Choroid plexus epithelial cell (primary cell): ENCODE measurements around the gene GOLGA7B.

Experiments used
- DNase-seq: peaks from one replicate; pipeline ENCODE4 v3.0.0-alpha.2; 2010; ENCODE audit warnings: low read depth
- H3K4me3 ChIP-seq: 2 replicates; pipeline ENCODE4 v1.5.1; 2011; ENCODE audit warnings: low read depth, mild to moderate bottlenecking, control low read depth, low read length, moderate library complexity
- TF ChIP-seq, protein P1 (sequence below): conservative IDR thresholded peaks from 2 replicates; pipeline ENCODE4 v1.5.1; 2011; ENCODE audit warnings: low read depth, mild to moderate bottlenecking, control low read depth, inconsistent platforms, low read length, moderate library complexity

GOLGA7B gene

DNA sequence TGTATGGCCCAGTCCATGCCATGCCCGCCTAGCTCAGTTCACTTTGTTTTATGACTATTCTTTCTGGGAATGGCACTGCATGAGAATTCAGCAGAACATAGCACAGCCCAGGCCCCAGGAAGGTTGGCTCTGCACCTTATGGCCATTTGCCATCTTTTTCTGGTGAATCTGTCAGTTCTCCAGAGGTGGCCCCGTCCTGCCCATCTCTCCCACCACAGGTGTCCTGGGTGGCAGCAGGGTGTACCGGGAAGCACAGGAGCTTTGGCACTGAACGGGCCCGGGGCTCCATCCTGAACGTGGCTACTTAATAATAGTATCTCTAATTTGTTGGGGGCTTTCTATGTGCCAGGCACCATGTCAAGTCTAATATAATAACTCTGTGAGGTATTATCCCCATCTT, 24.7 kb downstream of the GOLGA7B start:
- TF ChIP-seq, protein P1, sequence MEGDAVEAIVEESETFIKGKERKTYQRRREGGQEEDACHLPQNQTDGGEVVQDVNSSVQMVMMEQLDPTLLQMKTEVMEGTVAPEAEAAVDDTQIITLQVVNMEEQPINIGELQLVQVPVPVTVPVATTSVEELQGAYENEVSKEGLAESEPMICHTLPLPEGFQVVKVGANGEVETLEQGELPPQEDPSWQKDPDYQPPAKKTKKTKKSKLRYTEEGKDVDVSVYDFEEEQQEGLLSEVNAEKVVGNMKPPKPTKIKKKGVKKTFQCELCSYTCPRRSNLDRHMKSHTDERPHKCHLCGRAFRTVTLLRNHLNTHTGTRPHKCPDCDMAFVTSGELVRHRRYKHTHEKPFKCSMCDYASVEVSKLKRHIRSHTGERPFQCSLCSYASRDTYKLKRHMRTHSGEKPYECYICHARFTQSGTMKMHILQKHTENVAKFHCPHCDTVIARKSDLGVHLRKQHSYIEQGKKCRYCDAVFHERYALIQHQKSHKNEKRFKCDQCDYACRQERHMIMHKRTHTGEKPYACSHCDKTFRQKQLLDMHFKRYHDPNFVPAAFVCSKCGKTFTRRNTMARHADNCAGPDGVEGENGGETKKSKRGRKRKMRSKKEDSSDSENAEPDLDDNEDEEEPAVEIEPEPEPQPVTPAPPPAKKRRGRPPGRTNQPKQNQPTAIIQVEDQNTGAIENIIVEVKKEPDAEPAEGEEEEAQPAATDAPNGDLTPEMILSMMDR, result no peak
- H3K4me3 ChIP-seq, result no peak overlapping the region
- no peak for DNase-seq

DNA sequence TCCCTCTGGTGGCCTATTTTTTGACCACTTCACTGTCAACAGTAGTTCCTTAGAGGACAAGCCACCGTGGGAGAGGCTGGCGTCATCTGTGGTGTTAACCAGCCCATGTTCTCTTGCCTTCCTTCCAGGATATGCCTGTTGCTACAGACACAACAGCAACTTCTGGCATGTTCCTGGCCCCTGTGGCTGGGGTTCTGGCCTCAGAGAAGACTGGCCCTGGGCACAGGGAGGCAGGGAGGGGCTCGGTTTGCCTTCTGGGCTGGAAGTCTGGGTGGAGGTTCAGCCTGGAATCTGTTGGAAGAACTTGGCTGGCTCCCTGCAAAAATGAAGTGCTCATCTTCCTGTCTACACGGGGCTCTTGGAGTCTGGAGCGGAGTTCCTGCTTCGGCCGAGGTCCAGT, 25.7 kb downstream of the GOLGA7B start:
- no peak for DNase-seq
- H3K4me3 ChIP-seq, result no peak overlapping the region
- TF ChIP-seq, protein P1, result no peak

DNA sequence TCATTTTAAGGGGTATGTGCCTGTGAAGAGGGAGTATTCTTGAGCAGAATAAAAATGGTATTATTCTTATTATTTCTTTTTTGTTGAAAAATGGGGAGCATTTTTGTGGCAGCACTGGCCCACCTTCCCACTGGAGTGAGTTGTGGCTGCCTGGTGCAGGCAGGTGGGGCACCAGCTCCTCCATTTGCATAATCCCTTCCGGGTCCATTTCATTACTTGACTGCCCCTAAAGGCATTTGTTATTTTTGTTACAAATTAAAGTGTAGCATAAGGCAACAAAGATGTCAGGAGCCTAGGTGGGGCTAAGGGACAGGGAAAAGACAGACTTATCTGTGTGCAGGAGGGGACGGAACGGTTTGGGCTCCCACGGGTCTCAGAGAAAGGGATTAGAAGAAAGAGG, 26.8 kb downstream of the GOLGA7B start:
- H3K4me3 ChIP-seq, result no peak overlapping the region
- DNase-seq, result no peak
- TF ChIP-seq, protein P1, result no peak

DNA sequence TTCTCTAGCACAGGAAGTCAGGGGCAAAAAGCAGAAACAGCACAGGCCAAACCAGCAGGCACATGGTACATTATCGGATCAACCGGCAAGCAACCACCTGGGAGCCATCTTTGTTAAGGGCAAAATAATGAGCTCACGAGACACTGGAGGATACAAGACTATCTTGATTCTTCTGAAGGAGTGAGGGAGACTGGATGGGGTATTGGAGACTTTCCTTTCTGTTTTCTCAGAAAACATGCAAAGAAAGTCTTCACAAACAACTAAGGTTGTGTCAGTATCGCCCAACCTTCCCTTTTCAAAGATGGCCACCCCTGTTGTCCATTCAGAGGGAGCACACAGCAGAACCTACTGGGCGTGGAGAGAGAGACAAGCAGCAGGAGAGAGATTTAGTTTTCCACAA, 29.6 kb downstream of the GOLGA7B start:
- DNase-seq, result no peak
- TF ChIP-seq, protein P1, result no peak
- no peak overlapping the region for H3K4me3 ChIP-seq

DNA sequence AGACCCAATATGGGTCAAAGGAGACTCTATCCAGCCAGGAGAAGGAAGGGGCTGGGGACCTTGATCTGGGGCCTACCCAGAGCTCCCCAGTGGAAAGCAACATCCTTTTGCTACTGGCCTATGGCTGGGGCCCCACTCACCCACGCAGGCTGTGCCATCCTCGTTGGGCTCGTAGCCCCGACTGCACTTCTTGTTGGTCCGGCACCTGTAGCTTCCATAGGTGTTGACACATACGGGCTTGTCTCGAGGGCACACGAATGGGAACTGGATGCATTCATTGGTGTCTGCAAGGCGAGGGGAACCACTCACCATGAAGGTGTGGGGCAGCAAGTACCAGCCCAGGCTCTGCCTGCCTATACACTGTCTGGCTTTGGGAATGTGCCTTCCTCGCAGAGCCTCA, 30.5 kb downstream of the GOLGA7B start:
- no peak for DNase-seq
- H3K4me3 ChIP-seq, result no peak overlapping the region
- TF ChIP-seq, protein P1, result no peak

DNA sequence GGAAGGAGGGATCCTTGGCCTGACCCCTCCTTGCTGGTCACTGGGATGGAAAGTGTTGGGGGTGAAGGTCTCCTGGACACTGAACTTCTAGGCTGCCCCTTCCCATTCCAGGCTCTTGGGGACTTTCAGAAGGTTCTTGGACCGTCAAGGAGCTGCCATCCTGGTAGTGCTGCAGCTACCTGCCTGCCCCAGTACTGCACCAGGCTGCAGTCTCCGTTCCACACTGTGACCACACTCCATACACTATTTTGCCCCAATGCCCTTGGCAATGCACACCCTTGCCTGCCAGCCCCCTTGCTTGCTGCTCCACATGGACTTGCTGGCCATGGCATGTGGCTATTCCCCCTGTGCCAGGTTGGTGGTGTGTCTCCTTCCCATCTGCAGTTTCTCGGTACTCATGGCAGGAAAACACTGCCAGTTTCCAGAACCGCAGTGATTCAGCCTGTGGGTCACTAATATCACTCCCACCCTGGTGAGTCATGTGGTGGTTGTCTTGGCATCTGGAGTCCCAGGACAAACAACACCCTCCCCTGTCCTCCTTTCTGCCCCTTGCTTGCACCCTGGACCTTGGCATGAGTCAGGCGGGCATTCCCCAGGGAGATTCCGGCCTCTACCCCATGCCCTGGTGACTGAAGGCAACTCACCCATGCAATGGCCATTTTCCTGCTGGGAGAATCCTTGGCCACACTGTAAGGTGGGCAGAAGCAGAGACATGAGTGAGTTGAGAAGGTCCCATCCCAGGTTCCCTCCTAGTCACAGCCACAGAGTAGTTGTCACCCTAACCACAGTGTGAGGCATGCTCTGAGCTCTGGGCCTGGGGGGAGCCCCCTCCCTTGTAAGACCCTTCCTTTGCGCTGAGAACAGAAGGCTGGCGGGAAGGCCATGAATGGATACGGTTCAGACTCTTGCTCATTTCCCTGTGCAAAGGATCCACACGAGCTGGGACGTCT, 32.8 kb downstream of the GOLGA7B start:
- H3K4me3 ChIP-seq, result no peak overlapping the region
- TF ChIP-seq, protein P1, result no peak
- DNase-seq, result peak; percentile 30

DNA sequence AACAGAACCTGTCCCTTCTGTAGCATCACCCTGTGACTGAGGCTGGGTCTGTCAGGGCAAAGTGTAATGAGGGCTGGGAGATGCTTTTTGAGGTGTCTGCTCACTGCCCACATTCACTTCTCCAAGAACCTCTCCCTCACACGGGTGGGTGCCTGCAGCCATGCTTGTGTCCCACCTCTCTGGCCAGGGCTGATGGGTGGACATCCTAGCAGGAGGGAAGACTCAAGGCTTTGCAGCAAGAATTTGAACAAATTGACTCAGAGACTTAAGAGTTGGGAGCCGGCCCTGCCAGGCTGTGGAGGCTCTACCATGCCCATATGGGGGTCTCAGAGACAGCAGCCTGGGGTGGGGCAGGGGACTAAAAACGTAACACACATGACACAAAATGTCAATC, 33.4 kb downstream of the GOLGA7B start:
- DNase-seq, result no peak
- H3K4me3 ChIP-seq, result no peak overlapping the region
- TF ChIP-seq, protein P1, result no peak
